Measurements from ENCODE around the gene COL4A4.

Gene COL4A4

DNA sequence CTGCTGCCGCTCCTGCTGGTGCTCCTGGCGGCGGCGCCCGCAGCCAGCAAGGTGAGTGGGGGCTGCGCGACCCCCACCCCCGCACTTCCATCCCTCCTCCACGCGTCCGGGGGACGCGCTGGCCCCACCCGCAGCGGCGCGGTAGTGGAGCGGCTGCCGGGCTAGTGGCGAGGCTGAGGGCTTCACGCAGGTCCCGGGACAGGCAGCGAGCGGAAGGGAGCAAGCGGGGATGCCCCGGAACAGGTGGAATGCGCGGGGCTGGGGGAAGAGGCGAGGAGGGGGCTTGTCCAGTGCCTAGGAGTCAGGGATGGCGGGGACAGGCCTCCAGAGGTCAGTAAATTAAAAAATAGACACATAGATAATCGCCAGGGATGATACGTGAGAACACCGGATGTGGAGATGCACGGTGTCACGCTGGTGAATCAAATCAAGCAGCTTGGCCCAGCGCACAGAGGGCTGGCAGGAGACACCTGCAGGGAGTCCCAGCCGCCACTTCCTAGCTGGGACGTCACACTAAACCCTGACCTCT is 822 bp upstream of the COL4A4 start:
- TF ChIP-seq TAF1 (IDR thresholded peaks at IDR 0.05; ENCODE audit: low read depth, low read length) (no peak), POU2F2 (IDR thresholded peaks at IDR 0.05; ENCODE audit: low read depth, low read length) (no peak), POLR2AphosphoS5 (IDR thresholded peaks at IDR 0.05; ENCODE audit: low read depth, low read length) (no peak), POLR2A (IDR thresholded peaks at IDR 0.05; ENCODE audit: low read depth, low read length) (no peak), PAX5 (IDR thresholded peaks at IDR 0.05; ENCODE audit: insufficient read depth, low read length, severe bottlenecking) (no peak), SPI1 (IDR thresholded peaks at IDR 0.05; ENCODE audit: low read depth, low read length) (no peak)
- peak; percentile 59 for FAIRE-seq
- peak; percentile 25 for DNase-seq (ENCODE audit: insufficient read length, low spot score)

DNA sequence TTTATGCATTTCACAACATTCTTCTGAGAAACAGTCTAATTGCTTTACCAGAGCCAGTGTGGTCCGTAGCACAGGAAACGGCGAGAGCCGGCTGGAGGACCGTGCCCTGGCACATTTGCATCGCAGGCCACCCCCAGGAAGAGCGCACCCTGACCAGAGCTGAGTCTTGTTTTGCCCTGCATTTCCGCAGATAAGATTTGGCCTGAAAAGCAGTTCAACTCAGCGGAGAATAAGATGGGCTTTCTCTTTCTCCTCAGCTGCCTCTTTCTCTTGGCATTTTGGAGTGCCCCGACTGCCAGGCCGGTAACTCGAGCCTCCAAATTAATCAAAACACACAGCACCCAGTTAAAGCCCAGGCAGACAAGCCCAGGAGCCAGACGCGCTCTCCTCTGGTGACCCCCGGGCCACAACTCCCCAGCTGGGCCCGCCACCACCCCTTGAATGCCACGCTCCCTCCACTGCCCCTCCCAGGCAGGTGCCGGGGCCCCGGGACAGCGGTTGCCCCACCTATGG is 464 bp downstream of the COL4A4 start:
- DNase-seq (ENCODE audit: insufficient read length, low spot score) (peak; percentile 5), FAIRE-seq (peak; percentile 77)

DNA sequence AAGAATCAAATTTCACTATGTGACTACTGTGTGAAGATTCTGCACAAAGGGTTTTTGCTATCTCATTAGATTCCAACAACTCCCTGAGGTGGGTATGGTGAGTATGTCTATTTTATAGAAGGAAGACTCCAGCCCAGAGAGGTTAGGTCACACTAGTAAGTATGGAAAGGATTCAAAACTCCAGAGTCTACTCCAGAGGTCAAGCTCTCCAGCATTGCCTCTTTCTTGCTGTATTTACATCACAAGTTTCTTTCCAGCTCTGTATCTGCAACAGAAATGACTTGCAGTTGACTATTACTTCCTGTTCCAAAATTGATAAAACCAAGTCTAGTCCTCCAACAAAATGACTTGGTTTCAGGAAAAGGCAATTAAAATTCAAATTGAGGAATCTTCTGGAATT is 2.1 kb downstream of the COL4A4 start:
- no peak for DNase-seq (ENCODE audit: insufficient read length, low spot score)
- no peak for FAIRE-seq
- no peak for TF ChIP-seq POLR2AphosphoS5 (IDR thresholded peaks at IDR 0.05; ENCODE audit: low read depth, low read length)

More for the DNA sequence above, 464 bp downstream of the COL4A4 start:
- TF ChIP-seq POLR2AphosphoS5 (IDR thresholded peaks at IDR 0.05; ENCODE audit: low read depth, low read length) (no peak), SPI1 (IDR thresholded peaks at IDR 0.05; ENCODE audit: low read depth, low read length) (no peak), POLR2A (IDR thresholded peaks at IDR 0.05; ENCODE audit: low read depth, low read length) (no peak), PAX5 (IDR thresholded peaks at IDR 0.05; ENCODE audit: insufficient read depth, low read length, severe bottlenecking) (no peak), POU2F2 (IDR thresholded peaks at IDR 0.05; ENCODE audit: low read depth, low read length) (no peak), TAF1 (IDR thresholded peaks at IDR 0.05; ENCODE audit: low read depth, low read length) (no peak)

DNA sequence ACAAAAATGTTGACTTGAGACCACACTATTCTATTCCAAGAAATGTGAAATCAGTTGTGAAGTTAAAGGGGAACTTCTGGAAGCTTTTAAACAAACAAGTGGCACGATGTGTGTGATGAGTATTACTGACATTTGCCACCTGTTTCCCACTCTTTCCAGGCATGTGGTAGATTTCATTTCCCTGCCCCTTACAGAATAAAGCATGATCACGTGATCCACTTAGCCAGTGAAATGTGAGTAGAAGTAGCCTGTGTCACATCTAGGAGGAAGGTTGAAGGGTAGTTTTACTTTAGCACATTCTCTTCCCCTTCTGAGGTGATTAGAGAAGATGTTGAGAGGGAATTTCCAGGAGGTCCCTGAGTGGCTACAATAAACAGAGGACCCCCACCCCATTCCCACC is 3.8 kb downstream of the COL4A4 start:
- TF ChIP-seq PAX5 (IDR thresholded peaks at IDR 0.05; ENCODE audit: insufficient read depth, low read length, severe bottlenecking) (no peak), SPI1 (IDR thresholded peaks at IDR 0.05; ENCODE audit: low read depth, low read length) (no peak), POLR2AphosphoS5 (IDR thresholded peaks at IDR 0.05; ENCODE audit: low read depth, low read length) (no peak), TAF1 (IDR thresholded peaks at IDR 0.05; ENCODE audit: low read depth, low read length) (no peak), POLR2A (IDR thresholded peaks at IDR 0.05; ENCODE audit: low read depth, low read length) (no peak), POU2F2 (IDR thresholded peaks at IDR 0.05; ENCODE audit: low read depth, low read length) (no peak)
- FAIRE-seq (no peak), DNase-seq (ENCODE audit: insufficient read length, low spot score) (no peak)

DNA sequence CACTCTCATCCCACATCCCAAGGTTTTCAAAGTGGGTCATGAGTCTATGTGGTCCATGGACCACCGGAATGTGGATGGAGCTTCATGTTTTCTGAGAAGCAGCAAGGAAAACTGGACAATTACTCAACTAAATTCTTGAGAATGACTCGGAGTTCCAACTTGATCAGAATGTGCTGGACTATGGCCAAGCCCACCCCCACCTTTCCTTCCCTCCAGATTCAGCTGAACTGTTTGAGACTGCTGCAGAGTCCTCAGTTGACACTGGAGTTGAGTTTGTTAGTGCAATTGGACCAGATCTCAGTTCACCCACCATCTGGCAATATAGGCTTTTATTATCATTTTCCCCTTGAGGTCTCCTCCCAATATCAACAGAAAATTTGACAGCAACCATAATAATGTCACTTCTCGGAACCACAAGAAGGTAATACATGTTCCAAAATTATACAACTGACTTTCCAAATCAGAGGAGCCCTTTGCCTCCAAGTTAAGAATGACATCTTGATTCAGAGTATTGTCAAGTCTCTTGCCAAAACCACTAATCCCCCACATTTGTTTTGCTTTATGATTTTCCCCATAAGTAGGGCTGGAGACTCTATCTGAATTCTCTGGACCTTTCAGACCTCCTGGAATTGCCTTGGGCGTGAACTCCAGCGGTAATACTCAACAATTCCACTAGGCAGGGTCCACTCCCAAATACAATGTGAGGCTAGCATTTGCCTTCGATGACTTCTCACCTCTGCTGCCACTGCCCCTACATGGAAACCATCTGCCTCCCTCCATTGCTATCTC is 8.8 kb downstream of the COL4A4 start:
- no peak for DNase-seq (ENCODE audit: insufficient read length, low spot score)
- no peak for FAIRE-seq
- TF ChIP-seq POU2F2 (IDR thresholded peaks at IDR 0.05; ENCODE audit: low read depth, low read length) (no peak), POLR2AphosphoS5 (IDR thresholded peaks at IDR 0.05; ENCODE audit: low read depth, low read length) (no peak), POLR2A (IDR thresholded peaks at IDR 0.05; ENCODE audit: low read depth, low read length) (no peak), PAX5 (IDR thresholded peaks at IDR 0.05; ENCODE audit: insufficient read depth, low read length, severe bottlenecking) (no peak), SPI1 (IDR thresholded peaks at IDR 0.05; ENCODE audit: low read depth, low read length) (no peak), TAF1 (IDR thresholded peaks at IDR 0.05; ENCODE audit: low read depth, low read length) (no peak)

DNA sequence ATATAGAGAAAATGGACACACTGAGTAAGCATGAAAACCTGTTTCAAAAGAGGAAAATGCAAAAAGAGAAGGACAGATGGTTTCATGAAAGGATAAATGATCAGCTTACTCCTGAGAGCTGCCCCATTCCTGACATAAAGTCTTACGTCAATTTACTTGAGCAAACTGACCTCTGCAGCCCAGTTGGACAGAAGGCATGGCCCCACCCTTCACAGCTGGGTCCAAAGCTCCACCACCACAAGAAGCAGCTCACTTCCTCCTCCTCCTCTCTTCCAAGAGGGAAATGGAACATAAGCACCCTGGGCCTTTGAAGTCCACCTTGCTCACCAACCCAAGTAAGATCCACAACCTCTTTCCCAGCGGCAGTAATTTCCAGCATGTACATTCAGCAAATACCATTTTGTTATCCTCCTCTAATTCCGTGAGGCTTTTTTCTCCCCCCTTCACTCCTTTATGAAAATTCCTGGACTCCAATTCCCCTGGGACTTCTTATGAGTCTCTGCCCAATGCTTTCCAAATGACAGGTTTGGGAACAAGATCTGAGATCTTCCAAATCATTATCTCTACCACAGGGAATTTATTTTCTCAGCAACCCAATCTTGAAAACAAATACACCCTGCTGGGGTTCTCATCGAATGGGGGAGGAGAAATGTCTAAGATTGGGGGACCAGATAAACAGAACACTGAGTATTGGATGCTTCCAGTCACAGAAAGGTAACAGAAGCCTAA is 10.1 kb downstream of the COL4A4 start:
- FAIRE-seq (no peak), DNase-seq (ENCODE audit: insufficient read length, low spot score) (no peak)
- TF ChIP-seq POLR2A (IDR thresholded peaks at IDR 0.05; ENCODE audit: low read depth, low read length) (no peak), TAF1 (IDR thresholded peaks at IDR 0.05; ENCODE audit: low read depth, low read length) (no peak), SPI1 (IDR thresholded peaks at IDR 0.05; ENCODE audit: low read depth, low read length) (no peak), POU2F2 (IDR thresholded peaks at IDR 0.05; ENCODE audit: low read depth, low read length) (no peak), PAX5 (IDR thresholded peaks at IDR 0.05; ENCODE audit: insufficient read depth, low read length, severe bottlenecking) (no peak), POLR2AphosphoS5 (IDR thresholded peaks at IDR 0.05; ENCODE audit: low read depth, low read length) (no peak)

DNA sequence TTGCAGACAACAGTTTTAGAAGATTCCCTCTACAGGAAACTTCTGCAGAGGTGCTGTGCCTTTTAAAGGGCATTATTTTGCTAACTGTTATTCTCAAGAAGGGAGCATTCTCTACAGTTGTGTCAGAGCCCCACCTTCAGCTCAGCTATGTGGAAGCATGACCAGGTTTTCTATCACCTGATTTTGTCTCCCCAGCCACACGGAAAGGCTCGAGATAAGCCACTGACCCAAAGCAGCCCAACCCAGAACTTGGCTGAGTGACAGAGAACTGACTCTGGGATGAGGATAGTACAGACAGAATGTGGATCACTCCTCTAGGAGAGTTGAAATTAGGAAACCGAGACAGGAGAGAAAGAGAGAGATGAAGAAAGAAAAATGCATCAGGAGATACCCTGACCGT is 10.7 kb downstream of the COL4A4 start:
- no peak for FAIRE-seq
- TF ChIP-seq PAX5 (IDR thresholded peaks at IDR 0.05; ENCODE audit: insufficient read depth, low read length, severe bottlenecking), result no peak
- TF ChIP-seq POLR2A (IDR thresholded peaks at IDR 0.05; ENCODE audit: low read depth, low read length), result no peak
- no peak for TF ChIP-seq SPI1 (IDR thresholded peaks at IDR 0.05; ENCODE audit: low read depth, low read length)
- no peak for TF ChIP-seq POU2F2 (IDR thresholded peaks at IDR 0.05; ENCODE audit: low read depth, low read length)
- no peak for TF ChIP-seq POLR2AphosphoS5 (IDR thresholded peaks at IDR 0.05; ENCODE audit: low read depth, low read length)
- TF ChIP-seq TAF1 (IDR thresholded peaks at IDR 0.05; ENCODE audit: low read depth, low read length), result no peak
- DNase-seq (ENCODE audit: insufficient read length, low spot score), result no peak

DNA sequence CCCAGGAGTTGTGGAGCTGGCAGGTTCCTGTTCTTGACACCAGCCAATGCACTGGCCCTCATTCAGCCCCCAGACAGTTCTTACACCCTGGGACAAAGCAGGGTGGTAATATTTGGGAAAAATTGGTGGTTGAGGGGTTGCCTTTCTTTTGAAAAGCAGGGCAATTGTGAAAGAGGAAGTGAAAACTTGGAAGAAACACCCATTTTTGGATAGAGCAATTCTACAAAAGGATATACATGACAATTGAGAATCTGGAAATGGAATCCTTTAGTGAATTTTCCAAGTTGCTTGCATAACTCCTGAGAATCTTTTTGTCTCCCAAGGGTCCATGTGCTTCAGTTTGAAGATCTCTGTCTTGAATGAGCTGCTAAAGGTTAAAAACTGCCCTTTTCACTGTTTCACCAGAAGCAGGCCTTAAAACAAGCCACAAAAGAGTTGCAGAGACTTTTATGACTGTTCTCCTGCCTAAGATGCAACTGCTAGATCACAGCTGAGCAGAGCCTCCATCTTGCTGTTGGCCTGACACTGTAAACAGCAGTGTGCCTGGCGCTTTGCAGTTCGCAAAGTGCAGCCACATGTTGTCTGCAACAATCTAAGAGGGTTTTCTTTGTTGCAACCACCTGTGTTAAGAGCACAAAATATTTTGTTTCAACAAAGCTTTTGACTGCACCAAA is 11.8 kb downstream of the COL4A4 start:
- no peak for FAIRE-seq
- DNase-seq (ENCODE audit: insufficient read length, low spot score), result no peak
- TF ChIP-seq SPI1 (IDR thresholded peaks at IDR 0.05; ENCODE audit: low read depth, low read length), result peak; percentile 70
- no peak for TF ChIP-seq POU2F2 (IDR thresholded peaks at IDR 0.05; ENCODE audit: low read depth, low read length)
- TF ChIP-seq TAF1 (IDR thresholded peaks at IDR 0.05; ENCODE audit: low read depth, low read length), result no peak
- no peak for TF ChIP-seq PAX5 (IDR thresholded peaks at IDR 0.05; ENCODE audit: insufficient read depth, low read length, severe bottlenecking)
- no peak for TF ChIP-seq POLR2AphosphoS5 (IDR thresholded peaks at IDR 0.05; ENCODE audit: low read depth, low read length)
